IPS DF 19.7 (cell line): Measurements from ENCODE around the gene FBXL17.

Source experiments
- DNase-seq: peaks from one replicate; pipeline ENCODE4 v3.0.0-alpha.2; 2013; ENCODE audit warnings: low read depth, low spot score

The FBXL17 gene

GRCh38 chr5:107916731-107917725 is 464.9 kb downstream of the FBXL17 start:
- no peak for DNase-seq

- DNase-seq: no peak
Observed at GRCh38 chr5:107915176-107915812, 466.6 kb downstream of the FBXL17 start.

GRCh38 chr5:107913494-107913893 is 468.4 kb downstream of the FBXL17 start:
- DNase-seq: no peak

- no peak for DNase-seq
Observed at GRCh38 chr5:107900721-107901120, 481.2 kb downstream of the FBXL17 start.

- no peak for DNase-seq
Observed at GRCh38 chr5:107894361-107894760, 487.5 kb downstream of the FBXL17 start.

- no peak for DNase-seq
Observed at GRCh38 chr5:107893642-107894041, 488.3 kb downstream of the FBXL17 start.

GRCh38 chr5:107889387-107889786 is 492.5 kb downstream of the FBXL17 start:
- no peak for DNase-seq

GRCh38 chr5:107888541-107888940 is 493.4 kb downstream of the FBXL17 start:
- DNase-seq: no peak

- DNase-seq: no peak
Observed at GRCh38 chr5:107887166-107887943, 494.5 kb downstream of the FBXL17 start.

GRCh38 chr5:107885601-107886000 is 496.3 kb downstream of the FBXL17 start:
- no peak for DNase-seq

GRCh38 chr5:107884871-107885270 is 497.0 kb downstream of the FBXL17 start:
- DNase-seq: no peak

GRCh38 chr5:107878661-107879060 is 503.2 kb downstream of the FBXL17 start:
- DNase-seq: no peak

GRCh38 chr5:107876906-107877305 is 505.0 kb downstream of the FBXL17 start:
- DNase-seq: no peak

- DNase-seq: no peak
Observed at GRCh38 chr5:107876261-107876660, 505.6 kb downstream of the FBXL17 start.

GRCh38 chr5:107875833-107876232 is 506.1 kb downstream of the FBXL17 start:
- DNase-seq: no peak

- DNase-seq: no peak
Observed at GRCh38 chr5:107874795-107875194, 507.1 kb downstream of the FBXL17 start.

- DNase-seq: no peak
Observed at GRCh38 chr5:107873877-107874276, 508.0 kb downstream of the FBXL17 start.

- DNase-seq: no peak
Observed at GRCh38 chr5:107871023-107871422, 510.9 kb downstream of the FBXL17 start.

GRCh38 chr5:107869438-107870115 is 512.3 kb downstream of the FBXL17 start:
- no peak for DNase-seq

- no peak for DNase-seq
Observed at GRCh38 chr5:107868650-107869409, 513.1 kb downstream of the FBXL17 start.

GRCh38 chr5:107867266-107867665 is 514.6 kb downstream of the FBXL17 start:
- DNase-seq: no peak
